WTC11 (cell line): ENCODE results near the gene KCNK5. TPM values are rescaled to one million over a fixed set of nuclear protein-coding genes. Genes with fewer than 3 reads are reported as not detected.

Experiments used
- ATAC-seq: fragments of 200-7000 bp; cut with Tn5 transposase; 2 replicates; pipeline ENCODE4 v1.10.0; 2021; ENCODE audit warnings: mild to moderate bottlenecking, moderate library complexity
- CTCF ChIA-PET: fragments of 300-600 bp; sonication (Branson Sonifier 250); formaldehyde crosslinking; loops from one replicate; lab custom pipeline; 2021; ENCODE audit warnings: antibody characterized with exemption; lab: Charles Lee
- POLR2A ChIA-PET: fragments of 350-600 bp; sonication (Branson Sonifier 250); formaldehyde crosslinking; loops from one replicate; lab custom pipeline; 2021; ENCODE audit warnings: antibody characterized with exemption; lab: Charles Lee
- DNase-seq: peaks from one replicate; pipeline ENCODE4 v3.0.0; 2021; ENCODE audit warnings: low spot score
- H3K27ac Mint-ChIP-seq: 2 replicates; pipeline ENCODE4 v1.8.0; 2021; ENCODE audit warnings: mixed read lengths
- H3K27me3 Mint-ChIP-seq: 2 replicates; pipeline ENCODE4 v1.8.0; 2021; ENCODE audit warnings: low read depth, mild to moderate bottlenecking, moderate library complexity, mixed read lengths
- H3K36me3 Mint-ChIP-seq: 2 replicates; pipeline ENCODE4 v1.8.0; 2021; ENCODE audit warnings: mixed read lengths
- H3K4me1 Mint-ChIP-seq: 2 replicates; pipeline ENCODE4 v1.8.0; 2022; ENCODE audit warnings: mixed read lengths
- H3K4me3 Mint-ChIP-seq: 2 replicates; pipeline ENCODE4 v1.8.0; 2021; ENCODE audit warnings: mild to moderate bottlenecking, moderate library complexity, mixed read lengths
- H3K9me3 Mint-ChIP-seq: 2 replicates; pipeline ENCODE4 v1.8.0; 2021; ENCODE audit warnings: mixed read lengths
- AR ChIP-seq: fragments of 250-450 bp; sonication (Bioruptor Pico); IDR thresholded peaks from 2 replicates; pipeline ENCODE4 v1.9.0; 2021; ENCODE audit warnings: mild to moderate bottlenecking
- ATF2 ChIP-seq: sonication (generic); formaldehyde crosslinking; IDR thresholded peaks from 2 replicates; pipeline ENCODE4 v1.8.1; 2022; ENCODE audit warnings: low read depth, missing genetic modification reagents, borderline replicate concordance
- ATF3 ChIP-seq: sonication (generic); formaldehyde crosslinking; conservative IDR thresholded peaks from 2 replicates; pipeline ENCODE4 v1.8.1; 2022; ENCODE audit warnings: mild to moderate bottlenecking, missing genetic modification reagents
- CTCF ChIP-seq: fragments of 200-600 bp; IDR thresholded peaks from 2 replicates; pipeline ENCODE4 v1.8.0; 2022; ENCODE audit warnings: antibody characterized with exemption
- GRHL2 ChIP-seq: fragments of 250-450 bp; sonication (Bioruptor Pico); IDR thresholded peaks from 2 replicates; pipeline ENCODE4 v1.8.0; 2022; ENCODE audit warnings: mild to moderate bottlenecking, moderate library complexity; ENCODE audit not compliant: insufficient replicate concordance, severe bottlenecking
- IRF1 ChIP-seq: sonication (generic); formaldehyde crosslinking; IDR thresholded peaks from 2 replicates; pipeline ENCODE4 v1.8.0; 2023; ENCODE audit warnings: missing genetic modification reagents
- MLX ChIP-seq: sonication (generic); formaldehyde crosslinking; IDR thresholded peaks from 2 replicates; pipeline ENCODE4 v1.8.1; 2023; ENCODE audit warnings: mild to moderate bottlenecking, missing genetic modification reagents, moderate library complexity
- NFYB ChIP-seq: sonication (generic); formaldehyde crosslinking; conservative IDR thresholded peaks from 2 replicates; pipeline ENCODE4 v1.8.0; 2022; ENCODE audit warnings: low read depth, missing genetic modification reagents
- NR2C2 ChIP-seq: sonication (generic); formaldehyde crosslinking; IDR thresholded peaks from 2 replicates; pipeline ENCODE4 v1.8.0; 2022; ENCODE audit warnings: mild to moderate bottlenecking, missing genetic modification reagents
- NR3C1 ChIP-seq: sonication (generic); formaldehyde crosslinking; conservative IDR thresholded peaks from 2 replicates; pipeline ENCODE4 v1.8.1; 2023; ENCODE audit warnings: low read depth, mild to moderate bottlenecking, missing genetic modification reagents
- RELA ChIP-seq: sonication (generic); formaldehyde crosslinking; IDR thresholded peaks from 2 replicates; pipeline ENCODE4 v1.8.1; 2022; ENCODE audit warnings: missing genetic modification reagents, mild to moderate bottlenecking, borderline replicate concordance
- RORB ChIP-seq: fragments of 250-450 bp; sonication (Bioruptor Pico); IDR thresholded peaks from 2 replicates; pipeline ENCODE4 v1.9.0; 2021; ENCODE audit warnings: mild to moderate bottlenecking
- TCF7 ChIP-seq: sonication (generic); formaldehyde crosslinking; IDR thresholded peaks from 2 replicates; pipeline ENCODE4 v1.8.0; 2022; ENCODE audit warnings: mild to moderate bottlenecking, low read depth, missing genetic modification reagents, moderate library complexity
- TP53 ChIP-seq: sonication (generic); formaldehyde crosslinking; IDR thresholded peaks from 2 replicates; pipeline ENCODE4 v1.8.1; 2023; ENCODE audit warnings: mild to moderate bottlenecking, missing genetic modification reagents
- USF1 ChIP-seq: sonication (generic); formaldehyde crosslinking; IDR thresholded peaks from 2 replicates; pipeline ENCODE4 v1.8.0; 2022; ENCODE audit warnings: mild to moderate bottlenecking, missing genetic modification reagents
- ZNF423 ChIP-seq: fragments of 250-450 bp; sonication (Bioruptor Pico); IDR thresholded peaks from 2 replicates; pipeline ENCODE4 v2.1.2; 2022; ENCODE audit warnings: mild to moderate bottlenecking, moderate library complexity
- ZNF512 ChIP-seq: sonication (generic); formaldehyde crosslinking; IDR thresholded peaks from 2 replicates; pipeline ENCODE4 v1.8.1; 2022; ENCODE audit warnings: missing genetic modification reagents, borderline replicate concordance
- total RNA-seq: library from RNA; stranded (reverse); gene quantifications from 3 replicates; pipeline ENCODE4 v1.2.3, GENCODE V29; 2021

Gene KCNK5
- total RNA-seq, 1 experiment from 2014 or later: 41.8 TPM

- TF ChIP-seq CTCF (no peak), NR2C2 (no peak)
These were observed 20.0 kb upstream of the KCNK5 start (continued) for GRCh38 chr6:39249278-39249677.

GRCh38 chr6:39247667-39248194 lies 18.5 kb upstream of the KCNK5 start:
- CTCF ChIA-PET: no interaction called here
- H3K27me3 Mint-ChIP-seq: no peaks in the 10 kb centered on the region; the same call in 1 of the 2 replicates
- no peaks in the 10 kb centered on the region for H3K9me3 Mint-ChIP-seq
- H3K36me3 Mint-ChIP-seq: no peaks in the 10 kb centered on the region
- DNase-seq: no peak
- H3K4me1 Mint-ChIP-seq: peaks cover 2% of the 10 kb centered on the region
- no peak overlapping the region for H3K4me3 Mint-ChIP-seq
- TF ChIP-seq RORB (CRISPR knock-in tag) (no peak), TCF7 (CRISPR knock-in tag) (no peak), MLX (CRISPR knock-in tag) (no peak), ATF2 (CRISPR knock-in tag) (no peak), ZNF512 (CRISPR knock-in tag) (no peak), IRF1 (CRISPR knock-in tag) (no peak), GRHL2 (no peak), RELA (CRISPR knock-in tag) (no peak), ATF3 (CRISPR knock-in tag) (no peak), NFYB (CRISPR knock-in tag) (no peak), TP53 (CRISPR knock-in tag) (no peak), NR3C1 (CRISPR knock-in tag) (no peak), AR (CRISPR knock-in tag) (no peak), USF1 (CRISPR knock-in tag) (no peak), ZNF423 (CRISPR knock-in tag) (no peak)
- TF ChIP-seq, all 79 proteins: peak for 0
- POLR2A ChIA-PET: interaction anchor here (1.0 kb wide), 1 partner anchor 238 kb away, joined by 3 read pairs; no protein-coding TSS in a partner anchor
- ATAC-seq: no peak
- H3K27ac Mint-ChIP-seq: peak overlapping the region; percentile 61
